Urothelium cell line (cell line): ENCODE measurements around the gene SSBP2.
"Not testable (repeated sequence)": the region's sequence is repeated elsewhere in the genome, so short reads cannot be mapped to it uniquely, and the experiment has no call there.

Experiments used
- DNase-seq: peaks from one replicate; pipeline ENCODE4 v3.0.0; 2011; ENCODE audit warnings: low spot score, mixed read lengths
- FAIRE-seq: peaks from 2 replicates; lab custom pipeline; 2011; peaks lifted over from hg19 to GRCh38; lab: Jason Lieb, UNC

SSBP2 gene

GRCh38 chr5:81482595-81482994, 268.3 kb downstream of the SSBP2 start:
- no peak for FAIRE-seq
- DNase-seq, result no peak

DNA sequence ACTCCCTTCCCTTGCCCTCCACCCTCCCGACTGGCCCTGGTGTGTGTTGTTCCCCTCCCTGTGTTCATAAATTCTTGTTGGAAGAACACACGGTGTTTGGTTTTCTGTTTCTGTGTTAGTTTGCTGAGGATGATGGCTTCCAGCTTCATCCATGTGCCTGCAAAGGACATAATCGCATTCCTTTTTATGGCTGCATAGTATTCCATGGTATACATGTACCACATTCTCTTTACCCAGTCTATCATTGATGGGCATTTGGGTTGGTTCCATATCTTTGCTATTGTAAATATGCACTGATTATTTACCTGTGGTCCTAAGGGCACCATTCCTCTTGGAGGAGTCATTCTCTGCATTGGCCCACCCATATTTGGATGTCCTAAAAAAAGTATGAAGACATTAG, 277.5 kb downstream of the SSBP2 start:
- not testable (repeated sequence) for DNase-seq, FAIRE-seq

GRCh38 chr5:81469676-81470075, 281.2 kb downstream of the SSBP2 start:
- no peak for DNase-seq
- FAIRE-seq, result no peak

GRCh38 chr5:81450940-81451339, 300.0 kb downstream of the SSBP2 start:
- peak; percentile 14 for DNase-seq
- no peak for FAIRE-seq

- DNase-seq, result no peak
- no peak for FAIRE-seq
Observed at GRCh38 chr5:81435023-81435422, 315.9 kb downstream of the SSBP2 start.

GRCh38 chr5:81429985-81430384, 320.9 kb downstream of the SSBP2 start:
- no peak for DNase-seq
- FAIRE-seq, result no peak

DNA sequence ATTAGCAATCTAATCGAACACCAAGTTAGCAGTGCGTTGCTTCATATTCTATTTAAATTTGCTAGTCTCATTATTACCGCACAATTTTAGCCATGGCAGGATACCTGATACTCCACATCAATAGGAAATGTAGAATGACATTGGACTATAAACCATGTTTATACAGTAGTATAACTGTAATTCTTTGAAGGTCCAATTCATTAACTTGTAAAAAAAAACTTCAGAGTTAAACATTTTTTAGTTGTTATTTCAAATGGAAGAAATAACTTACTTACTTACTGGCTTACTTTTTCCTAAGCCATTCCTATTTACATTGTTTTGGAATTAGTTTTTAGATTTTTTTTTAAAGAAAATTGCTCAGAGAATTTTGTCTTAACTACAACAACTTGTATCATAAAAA, 321.5 kb downstream of the SSBP2 start:
- DNase-seq, result no peak
- no peak for FAIRE-seq

DNA sequence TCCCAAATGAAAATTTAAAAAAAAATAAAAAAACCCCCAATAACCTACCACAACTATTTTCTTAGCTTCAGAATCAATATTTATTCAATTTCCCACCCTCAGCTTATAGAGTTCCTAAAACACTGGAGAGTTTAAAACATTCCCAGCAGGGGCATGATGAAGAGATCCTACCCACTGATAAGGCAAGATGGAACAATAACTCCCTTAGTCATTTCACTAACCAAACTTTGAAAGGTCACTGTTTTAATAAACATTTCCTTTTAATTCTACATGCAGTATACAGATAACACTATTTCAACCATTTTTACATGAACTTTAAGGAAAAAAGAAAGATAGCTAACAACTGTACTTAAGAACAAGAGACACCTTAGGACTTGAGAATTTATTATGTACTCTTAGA, 322.0 kb downstream of the SSBP2 start:
- FAIRE-seq, result no peak
- no peak for DNase-seq

- no peak for DNase-seq
- no peak for FAIRE-seq
Observed at GRCh38 chr5:81428446-81428845, 322.5 kb downstream of the SSBP2 start.

GRCh38 chr5:81427566-81427965, 323.3 kb downstream of the SSBP2 start:
- FAIRE-seq, result no peak
- no peak for DNase-seq

- FAIRE-seq (no peak), DNase-seq (no peak)
Observed at GRCh38 chr5:81426359-81427030, 324.4 kb downstream of the SSBP2 start.

DNA sequence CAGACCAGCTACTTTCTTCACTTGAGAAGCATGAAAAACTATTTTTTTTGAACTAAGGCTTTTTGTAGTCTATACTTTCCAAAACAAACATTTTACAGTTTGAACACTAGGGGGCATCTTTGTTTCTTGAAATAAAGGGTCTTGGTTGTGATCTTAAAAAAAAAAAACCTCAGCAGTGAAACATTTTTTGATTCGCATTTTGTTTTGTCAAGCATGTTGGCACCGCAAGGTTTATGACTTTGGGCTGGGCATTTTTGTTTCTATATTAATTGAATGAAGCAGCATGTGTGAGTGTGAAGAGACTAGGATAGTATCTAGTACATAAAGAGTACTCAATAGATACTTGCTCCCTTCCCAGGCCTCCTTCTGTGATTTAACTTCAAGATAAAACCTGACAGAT, 325.3 kb downstream of the SSBP2 start:
- FAIRE-seq, result no peak

GRCh38 chr5:81424728-81425127, 326.2 kb downstream of the SSBP2 start:
- no peak for FAIRE-seq
- DNase-seq, result no peak

More for the DNA sequence above, 325.3 kb downstream of the SSBP2 start:
- DNase-seq, result peak; percentile 17

GRCh38 chr5:81422671-81423070, 328.2 kb downstream of the SSBP2 start:
- FAIRE-seq, result no peak
- no peak for DNase-seq

DNA sequence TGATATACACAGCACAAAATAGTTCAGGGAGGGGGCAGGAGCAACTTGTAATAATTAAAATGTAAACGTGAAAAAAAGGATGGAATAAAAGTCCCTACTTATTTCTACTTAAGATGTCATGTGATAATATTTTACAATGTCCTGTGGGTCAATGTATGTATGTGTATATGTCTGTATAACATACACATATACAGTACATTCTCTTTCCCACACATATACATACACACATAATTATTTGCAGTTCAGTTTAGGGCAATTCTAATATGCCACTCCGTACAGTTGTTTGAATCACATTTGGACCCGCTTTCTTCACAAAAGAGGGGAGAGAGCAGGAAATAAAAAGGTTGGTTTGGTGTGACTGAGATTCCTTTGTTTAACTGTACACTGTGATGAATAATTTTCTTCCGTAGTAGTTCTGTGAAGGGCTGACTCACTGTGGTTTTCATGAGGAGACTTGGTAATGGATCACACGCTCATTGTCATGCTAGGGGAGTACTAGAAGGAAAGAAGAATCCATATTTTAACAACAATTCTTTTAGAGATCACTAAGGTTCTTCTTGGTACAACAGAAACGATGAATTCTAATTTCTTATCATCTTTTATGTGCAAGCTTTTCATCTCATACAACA, 330.7 kb downstream of the SSBP2 start:
- FAIRE-seq, result no peak
- peak; percentile 71 for DNase-seq

GRCh38 chr5:81418606-81419005, 332.3 kb downstream of the SSBP2 start:
- no peak for FAIRE-seq
- no peak for DNase-seq

DNA sequence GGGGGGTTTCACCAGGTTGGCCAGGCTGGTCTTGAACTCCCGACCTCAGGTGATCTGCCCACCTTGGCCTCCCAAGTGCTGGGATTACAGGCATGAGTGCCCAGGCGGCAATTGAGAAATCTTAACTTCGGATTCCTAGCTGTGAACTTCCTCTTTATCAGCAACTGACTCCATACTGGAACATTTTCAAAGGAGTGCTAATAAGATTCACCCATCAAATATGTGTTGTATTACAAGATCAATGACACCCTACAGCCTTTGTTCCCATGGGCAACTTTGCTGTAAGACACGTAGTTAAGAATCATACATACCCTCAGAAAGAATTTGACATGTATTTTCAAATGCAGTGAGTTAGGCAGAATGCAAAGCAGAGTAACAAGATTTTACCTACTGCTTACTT, 333.8 kb downstream of the SSBP2 start:
- no peak for DNase-seq
- peak; percentile 27 for FAIRE-seq

DNA sequence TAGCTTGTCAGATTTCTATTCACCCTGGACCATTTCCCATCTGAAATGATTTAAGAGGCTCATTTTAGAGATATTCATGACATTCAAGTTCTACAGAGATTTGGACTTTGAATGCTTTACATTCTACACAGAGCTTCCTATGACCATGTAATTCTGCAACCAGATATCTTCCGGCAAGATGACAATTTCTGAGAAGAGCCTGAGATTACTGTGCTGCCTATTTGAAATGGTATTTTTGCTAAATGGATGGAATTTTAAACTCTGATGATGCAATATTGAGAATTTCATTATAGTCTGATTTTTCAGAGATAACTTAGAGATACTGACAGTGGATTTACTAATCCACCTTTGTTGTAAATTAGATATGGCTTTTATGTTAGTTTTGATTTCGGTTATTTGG, 341.0 kb downstream of the SSBP2 start:
- FAIRE-seq (no peak), DNase-seq (no peak)

DNA sequence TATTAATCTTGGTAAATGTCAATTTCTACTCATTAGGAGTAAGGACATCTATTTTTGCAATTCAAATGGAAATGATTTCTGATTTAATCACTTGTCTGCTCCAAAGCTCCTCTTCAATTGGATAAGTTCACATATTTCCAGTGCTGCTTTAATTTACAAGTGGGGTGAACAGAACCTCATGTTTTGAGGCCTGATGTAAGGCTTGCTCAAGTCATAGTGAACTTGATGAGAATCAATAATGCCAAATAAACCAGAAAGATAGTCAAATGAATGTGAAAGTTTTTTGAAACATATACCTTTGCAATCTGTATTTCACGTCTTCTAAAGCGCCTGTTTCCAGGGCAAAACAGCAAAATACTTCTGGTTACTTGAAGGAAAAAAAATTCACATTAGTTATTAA, 341.5 kb downstream of the SSBP2 start:
- DNase-seq, result no peak
- no peak for FAIRE-seq

- no peak for FAIRE-seq
- DNase-seq, result no peak
Observed at GRCh38 chr5:81408496-81408895, 342.4 kb downstream of the SSBP2 start.

- FAIRE-seq, DNase-seq: not testable (repeated sequence)
Observed at GRCh38 chr5:81407811-81408210, 343.1 kb downstream of the SSBP2 start.

GRCh38 chr5:81405126-81405891, 345.6 kb downstream of the SSBP2 start:
- DNase-seq (no peak), FAIRE-seq (no peak)
